Glutamatergic neuron (in vitro differentiated cells): Measurements from ENCODE around the gene DAZL. TPM values are rescaled to one million over a fixed set of nuclear protein-coding genes. Genes with fewer than 3 reads are reported as not detected.

Source experiments
- DNase-seq: peaks from one replicate; pipeline ENCODE4 v3.0.0; 2022
- H3K27ac Mint-ChIP-seq: one replicate; pipeline ENCODE4 v1.8.0; 2020; ENCODE audit warnings: mild to moderate bottlenecking, mixed read lengths, inconsistent platforms; ENCODE audit not compliant: unreplicated experiment
- H3K27me3 Mint-ChIP-seq: one replicate; pipeline ENCODE4 v1.8.0; 2020; ENCODE audit warnings: mild to moderate bottlenecking, moderate library complexity, mixed read lengths, inconsistent platforms; ENCODE audit not compliant: unreplicated experiment
- H3K36me3 Mint-ChIP-seq: one replicate; pipeline ENCODE4 v1.8.0; 2020; ENCODE audit warnings: mild to moderate bottlenecking, mixed read lengths, inconsistent platforms; ENCODE audit not compliant: unreplicated experiment
- H3K4me1 Mint-ChIP-seq: one replicate; pipeline ENCODE4 v1.8.0; 2020; ENCODE audit warnings: mild to moderate bottlenecking, low read depth, mixed read lengths, inconsistent platforms; ENCODE audit not compliant: unreplicated experiment
- H3K4me3 Mint-ChIP-seq: one replicate; pipeline ENCODE4 v1.8.0; 2020; ENCODE audit warnings: mild to moderate bottlenecking, mixed read lengths, inconsistent platforms; ENCODE audit not compliant: unreplicated experiment
- H3K9me3 Mint-ChIP-seq: one replicate; pipeline ENCODE4 v1.8.0; 2020; ENCODE audit warnings: mild to moderate bottlenecking, moderate library complexity, mixed read lengths, inconsistent platforms; ENCODE audit not compliant: unreplicated experiment
- CTCF ChIP-seq: fragments of 200-600 bp; sonication (generic); IDR thresholded peaks from one replicate; pipeline ENCODE4 v1.5.0; 2021; ENCODE audit not compliant: partially characterized antibody, unreplicated experiment
- total RNA-seq: library from RNA; stranded (reverse); fragmentation: NEBNext Ultra II Directional; extraction: Animal tissue kit (Norgen Biotek cat#: 25700); gene quantifications from one replicate; pipeline ENCODE4 v1.2.1, GENCODE V29; 2021; ENCODE audit not compliant: unreplicated experiment

DAZL gene
- total RNA-seq, 1 donor from 2014 or later, result 0.51 TPM

GRCh38 chr3:16596352-16597032 lies 8.7 kb downstream of the DAZL start:
- H3K36me3 Mint-ChIP-seq, result no peaks in the 10 kb centered on the region
- H3K9me3 Mint-ChIP-seq, result no peaks in the 10 kb centered on the region
- H3K4me3 Mint-ChIP-seq, result no peak overlapping the region
- peaks cover 2% of the 10 kb centered on the region for H3K4me1 Mint-ChIP-seq
- TF ChIP-seq CTCF, result no peak
- H3K27me3 Mint-ChIP-seq, result peaks cover 2% of the 10 kb centered on the region
- H3K27ac Mint-ChIP-seq, result no peak overlapping the region
- no peak for DNase-seq

- Mint-ChIP-seq H3K27ac (no peak overlapping the region), H3K4me1 (peaks cover 2% of the 10 kb centered on the region), H3K9me3 (no peaks in the 10 kb centered on the region), H3K27me3 (peaks cover 2% of the 10 kb centered on the region), H3K4me3 (no peak overlapping the region), H3K36me3 (no peaks in the 10 kb centered on the region)
- DNase-seq, result no peak
- no peak for TF ChIP-seq CTCF
Measured at GRCh38 chr3:16595778-16596177, 9.4 kb downstream of the DAZL start.

GRCh38 chr3:16589867-16590624 lies 15.2 kb downstream of the DAZL start:
- Mint-ChIP-seq H3K27me3 (peaks cover 2% of the 10 kb centered on the region), H3K4me3 (no peak overlapping the region), H3K27ac (no peak overlapping the region), H3K9me3 (no peaks in the 10 kb centered on the region), H3K36me3 (no peaks in the 10 kb centered on the region), H3K4me1 (no peaks in the 10 kb centered on the region)
- TF ChIP-seq CTCF, result no peak
- no peak for DNase-seq

- Mint-ChIP-seq H3K4me1 (no peaks in the 10 kb centered on the region), H3K27ac (no peak overlapping the region), H3K27me3 (peaks cover 2% of the 10 kb centered on the region), H3K4me3 (no peak overlapping the region), H3K36me3 (no peaks in the 10 kb centered on the region), H3K9me3 (no peaks in the 10 kb centered on the region)
- TF ChIP-seq CTCF, result no peak
- DNase-seq, result no peak
Measured at GRCh38 chr3:16589120-16589519, 16.1 kb downstream of the DAZL start.

- Mint-ChIP-seq H3K36me3 (no peaks in the 10 kb centered on the region), H3K9me3 (no peaks in the 10 kb centered on the region), H3K27me3 (no peaks in the 10 kb centered on the region), H3K4me1 (no peaks in the 10 kb centered on the region), H3K4me3 (no peak overlapping the region), H3K27ac (no peak overlapping the region)
- TF ChIP-seq CTCF, result no peak
- no peak for DNase-seq
Measured at GRCh38 chr3:16587681-16588060, 17.6 kb downstream of the DAZL start.
